Left ventricle myocardium superior (tissue), 1 donor: ENCODE measurements around the gene RASGRF2. TPM values are rescaled to one million over a fixed set of nuclear protein-coding genes. Genes with fewer than 3 reads are reported as not detected.
"Not testable (repeated sequence)": the region's sequence is repeated elsewhere in the genome, so short reads cannot be mapped to it uniquely, and the experiment has no call there.

Source experiments
- ATAC-seq: fragments of 200-7000 bp; cut with Tn5 transposase; one replicate; pipeline ENCODE4 v1.9.1; 2020; ENCODE audit warnings: mild to moderate bottlenecking, moderate library complexity
- DNase-seq: peaks from one replicate; pipeline ENCODE4 v3.0.0-alpha.2; 2020
- intact Hi-C: fragments of 100-400 bp; cut with micrococcal nuclease; formaldehyde crosslinking; loops from one replicate; pipeline ENCODE4 v1.11.0; 2022
- total RNA-seq: library from RNA; stranded (reverse); fragmentation: NEBNext Ultra II Directional; extraction: Animal tissue kit (Norgen Biotek cat#: 25700); gene quantifications from one replicate; pipeline ENCODE4 v1.2.1, GENCODE V29; 2021
- donor health status: DM: no; HTN: yes; CAD: no; lungs with severe emphysema.

Gene RASGRF2
- total RNA-seq, 1 donor from 2014 or later: 6.5 TPM

DNA sequence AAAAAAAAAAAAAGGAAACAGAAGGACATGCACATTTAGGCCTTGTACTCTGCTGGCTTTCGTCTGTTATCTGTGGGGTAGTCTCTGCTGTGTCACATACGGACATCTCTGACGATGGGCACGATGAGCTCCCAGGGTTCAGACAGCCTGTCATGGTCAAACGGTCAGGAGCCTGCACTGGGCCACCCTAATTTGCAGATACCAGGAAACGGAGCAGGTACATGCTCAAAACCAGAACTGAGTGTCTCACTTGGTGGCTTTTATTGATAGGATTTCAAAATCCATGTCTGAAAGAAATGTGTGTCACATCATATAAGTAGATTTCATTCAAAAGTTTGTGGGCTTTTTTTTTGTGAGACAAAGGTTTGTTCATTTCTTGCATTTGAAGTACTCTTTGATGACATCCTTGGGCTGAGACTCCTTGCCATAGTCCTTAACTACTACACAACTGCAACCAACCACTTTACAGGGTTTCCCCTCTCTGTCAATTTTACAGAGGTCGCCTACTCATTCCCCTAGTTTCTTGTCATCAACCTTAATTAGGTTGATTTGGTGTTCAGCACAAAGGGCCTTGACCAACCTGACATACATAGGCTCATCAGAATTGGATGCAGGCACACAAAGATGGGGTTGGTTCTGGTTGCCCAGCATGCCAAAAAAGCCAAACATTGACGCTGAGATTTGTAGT is 281.9 kb downstream of the RASGRF2 start:
- DNase-seq: no peak
- no peak for ATAC-seq
- intact Hi-C loops: no loop called here

DNA sequence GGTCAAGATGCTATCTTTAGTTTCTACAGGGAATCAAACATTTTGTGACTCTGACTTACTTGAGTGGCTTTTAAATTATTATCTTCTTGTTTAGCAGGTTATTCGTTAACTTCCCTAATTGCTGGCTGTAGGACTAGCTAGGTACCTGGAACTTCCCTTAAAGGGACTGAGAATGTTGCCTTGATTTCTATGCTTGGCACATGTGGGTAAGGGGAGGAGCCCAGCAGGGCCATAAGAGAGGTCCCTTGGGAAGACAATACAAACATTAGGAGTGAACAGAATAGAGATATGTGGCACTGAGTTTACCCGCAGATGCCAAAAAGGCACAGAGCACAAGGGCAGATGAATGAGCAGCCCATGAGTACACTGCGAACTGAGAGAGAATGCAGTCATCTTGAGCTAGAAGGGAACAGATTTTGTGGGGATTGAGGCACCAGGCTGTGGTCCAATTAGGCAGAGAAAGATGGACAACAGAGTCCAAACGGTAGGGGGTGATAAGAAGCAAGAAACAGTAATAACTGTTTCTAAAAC is 282.8 kb downstream of the RASGRF2 start:
- ATAC-seq (peak; percentile 27), DNase-seq (no peak)
- intact Hi-C loops: no loop called here

DNA sequence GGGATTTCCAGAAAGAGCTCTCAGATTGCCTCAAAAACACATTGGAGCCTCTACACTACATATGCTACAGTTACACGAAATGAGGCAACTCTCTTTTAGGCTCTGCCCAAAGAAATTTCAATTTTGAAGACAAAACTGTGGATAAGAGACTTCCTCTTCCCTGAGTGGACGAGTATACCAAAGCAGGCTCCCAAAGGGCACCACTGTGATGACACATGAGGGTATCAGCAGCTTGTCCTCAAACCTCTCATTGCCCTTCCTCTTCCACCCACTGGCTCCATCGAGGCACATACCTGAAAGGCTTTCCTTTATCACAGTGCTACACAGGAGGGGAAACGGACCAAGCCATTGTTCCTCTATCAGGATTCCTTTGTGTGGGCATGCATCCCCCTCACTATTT is 284.3 kb downstream of the RASGRF2 start:
- DNase-seq (no peak), ATAC-seq (no peak)
- intact Hi-C loops: no loop called here

DNA sequence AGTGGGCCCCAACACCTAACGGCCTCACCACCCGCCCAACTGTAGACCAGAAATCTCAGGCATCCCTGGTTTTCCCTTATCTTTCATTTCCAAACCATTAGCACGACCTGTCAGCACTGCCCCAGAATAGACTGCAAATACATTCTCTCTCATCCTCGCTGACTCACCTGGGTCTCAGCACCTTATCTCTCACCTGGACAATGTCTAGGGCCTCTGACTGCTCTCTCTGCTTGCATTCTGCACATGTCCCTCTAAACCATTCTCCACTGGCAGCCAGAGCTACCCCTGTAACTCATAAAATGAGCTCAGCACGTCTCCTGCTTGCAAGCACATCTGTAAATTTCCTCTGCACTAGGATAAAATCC is 285.7 kb downstream of the RASGRF2 start:
- DNase-seq (no peak), ATAC-seq (no peak)
- intact Hi-C loops: no loop called here

DNA sequence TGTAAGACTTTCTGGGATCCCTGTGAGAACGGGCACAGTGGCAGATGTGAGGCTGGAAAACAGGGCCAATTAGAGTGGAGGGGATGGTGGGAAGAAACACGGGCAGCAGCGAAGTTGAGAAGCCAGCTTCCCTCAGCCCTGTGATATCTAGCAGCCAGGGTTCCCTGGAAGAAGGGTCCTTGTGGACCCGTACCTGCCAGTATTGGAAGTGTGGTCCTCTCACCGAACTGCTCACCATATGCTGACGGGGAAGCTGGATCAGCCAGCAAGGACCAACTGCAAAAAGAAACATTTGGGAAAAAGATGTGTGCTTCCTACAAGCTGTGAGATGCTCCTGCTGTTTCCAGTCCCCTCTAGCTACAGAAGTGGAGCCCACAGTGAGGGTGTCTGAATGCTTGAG is 286.5 kb downstream of the RASGRF2 start:
- ATAC-seq (no peak), DNase-seq (no peak)
- intact Hi-C loops: no loop called here

DNA sequence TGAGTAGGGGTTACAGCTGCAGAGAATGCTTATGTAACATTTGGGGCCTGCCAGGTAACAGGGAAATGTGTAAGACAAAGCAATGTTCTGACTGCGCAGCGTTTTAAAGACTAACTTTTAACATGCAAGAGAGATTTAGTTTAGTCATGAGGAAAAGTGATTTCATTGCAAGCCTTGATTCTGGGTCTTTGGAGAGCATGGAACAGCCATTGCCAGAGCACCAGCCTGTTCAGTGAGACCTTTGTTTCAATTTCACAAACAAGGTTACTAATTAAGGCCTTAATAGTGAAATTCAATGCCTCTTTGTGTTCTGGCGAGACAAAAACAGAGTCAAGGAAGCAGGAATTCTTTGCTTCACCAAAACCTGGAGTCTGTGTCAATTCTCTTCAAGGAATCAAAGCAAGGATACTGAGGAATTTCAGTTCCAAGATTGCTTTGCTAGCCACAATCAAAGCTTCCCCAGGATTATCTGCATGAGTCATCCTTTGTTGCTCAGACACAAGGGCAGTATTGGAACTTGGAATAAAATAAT is 287.3 kb downstream of the RASGRF2 start:
- intact Hi-C loops: no loop called here
- ATAC-seq (no peak), DNase-seq (no peak)

DNA sequence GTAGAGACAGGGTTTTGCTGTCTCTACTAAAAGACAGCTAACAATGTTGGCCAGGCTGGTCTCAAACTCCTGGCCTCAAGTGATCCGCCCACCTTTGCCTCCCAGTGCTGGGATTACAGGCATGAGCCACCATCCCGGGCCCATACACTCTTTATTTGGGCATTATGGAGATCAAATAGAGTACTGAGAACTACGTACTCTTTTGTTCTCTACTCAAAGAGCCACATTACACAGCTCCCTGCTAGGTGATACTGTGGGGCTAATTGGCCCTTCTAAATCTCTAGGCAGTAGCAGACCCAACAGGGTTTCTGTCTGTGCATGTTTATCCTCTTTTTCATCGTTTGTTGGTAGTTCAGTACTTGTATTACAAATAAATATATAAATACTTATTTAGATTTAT is 289.1 kb downstream of the RASGRF2 start:
- intact Hi-C loops: no loop called here
- ATAC-seq (no peak), DNase-seq (no peak)

DNA sequence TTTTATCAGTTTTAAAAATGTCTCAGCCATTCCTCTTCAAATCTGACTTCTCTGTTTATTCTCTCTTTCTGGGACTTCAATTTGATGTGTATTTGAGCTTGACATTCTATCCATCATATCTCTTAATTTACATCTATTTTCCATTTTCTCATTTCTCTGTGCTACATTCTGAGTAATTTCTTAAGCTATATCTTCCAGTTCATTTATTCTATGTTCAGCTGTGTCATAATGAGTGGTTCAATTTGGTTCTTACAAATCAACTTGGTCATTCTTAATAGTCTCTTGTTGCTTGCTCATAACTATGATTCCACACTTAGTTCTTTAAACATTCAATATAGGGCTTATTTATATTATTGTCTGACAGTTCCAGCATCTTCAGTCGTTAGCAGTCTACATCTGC is 289.8 kb downstream of the RASGRF2 start:
- ATAC-seq (no peak), DNase-seq (no peak)
- intact Hi-C loops: no loop called here

DNA sequence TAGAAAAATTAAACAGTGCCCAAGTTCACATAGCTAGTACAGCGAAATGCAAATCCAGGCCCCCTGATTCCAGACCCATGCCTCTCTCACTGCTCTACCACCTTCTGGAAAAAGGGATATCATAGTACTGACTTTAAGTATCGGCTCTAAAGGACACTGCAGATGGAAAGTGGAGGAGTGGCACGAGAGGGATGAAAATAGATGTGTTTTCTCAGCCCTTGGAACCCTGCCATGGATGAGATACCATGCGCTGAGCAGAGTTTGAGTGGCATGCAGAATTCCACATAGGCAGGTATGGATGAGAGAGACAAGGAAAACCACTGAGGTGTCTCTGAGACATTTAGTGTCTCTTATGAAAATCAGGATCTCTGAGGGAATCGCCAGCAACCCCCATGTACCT is 291.8 kb downstream of the RASGRF2 start:
- ATAC-seq (peak; percentile 75), DNase-seq (no peak)
- intact Hi-C loops: no loop called here

DNA sequence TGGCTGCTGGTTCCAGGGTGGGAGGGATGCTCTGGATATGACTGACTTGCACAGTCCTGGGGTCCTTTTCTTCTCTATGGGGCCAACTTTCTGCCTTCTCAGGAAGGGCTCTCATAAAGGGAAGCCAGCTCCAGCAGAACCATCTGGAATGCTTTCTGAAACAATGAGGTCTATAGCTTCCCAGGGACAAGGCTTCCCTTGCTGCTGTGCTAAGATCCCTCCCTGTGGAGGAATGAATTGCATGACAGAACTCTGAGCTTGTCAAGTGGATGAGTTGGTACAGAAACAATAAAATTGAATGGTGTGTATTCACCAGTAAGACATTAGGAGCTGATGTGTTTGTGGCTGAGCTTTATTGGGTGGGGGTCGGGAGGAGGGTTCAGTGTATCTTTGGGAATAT is 292.7 kb downstream of the RASGRF2 start:
- ATAC-seq: no peak
- DNase-seq: no peak
- intact Hi-C loops: no loop called here

DNA sequence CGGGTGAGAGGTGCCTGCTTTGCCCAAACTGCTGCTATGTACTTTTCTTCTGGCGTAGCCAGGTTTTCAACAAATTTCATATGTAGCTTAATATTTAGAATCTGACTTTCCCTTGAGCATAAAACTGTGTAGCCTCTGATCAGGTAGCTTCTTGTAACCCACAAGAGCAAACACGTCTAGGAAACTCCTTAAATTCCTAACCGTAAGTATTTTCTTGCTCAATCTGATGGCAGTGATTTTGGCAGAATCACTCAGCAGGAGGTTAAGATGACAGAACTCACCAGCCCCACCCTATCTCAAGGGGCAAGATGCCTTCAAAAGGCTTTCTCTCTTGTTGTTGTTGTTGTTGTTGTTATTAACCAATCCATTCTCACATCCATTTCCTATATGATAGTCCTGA is 293.7 kb downstream of the RASGRF2 start:
- DNase-seq (no peak), ATAC-seq (no peak)
- intact Hi-C loops: no loop called here

DNA sequence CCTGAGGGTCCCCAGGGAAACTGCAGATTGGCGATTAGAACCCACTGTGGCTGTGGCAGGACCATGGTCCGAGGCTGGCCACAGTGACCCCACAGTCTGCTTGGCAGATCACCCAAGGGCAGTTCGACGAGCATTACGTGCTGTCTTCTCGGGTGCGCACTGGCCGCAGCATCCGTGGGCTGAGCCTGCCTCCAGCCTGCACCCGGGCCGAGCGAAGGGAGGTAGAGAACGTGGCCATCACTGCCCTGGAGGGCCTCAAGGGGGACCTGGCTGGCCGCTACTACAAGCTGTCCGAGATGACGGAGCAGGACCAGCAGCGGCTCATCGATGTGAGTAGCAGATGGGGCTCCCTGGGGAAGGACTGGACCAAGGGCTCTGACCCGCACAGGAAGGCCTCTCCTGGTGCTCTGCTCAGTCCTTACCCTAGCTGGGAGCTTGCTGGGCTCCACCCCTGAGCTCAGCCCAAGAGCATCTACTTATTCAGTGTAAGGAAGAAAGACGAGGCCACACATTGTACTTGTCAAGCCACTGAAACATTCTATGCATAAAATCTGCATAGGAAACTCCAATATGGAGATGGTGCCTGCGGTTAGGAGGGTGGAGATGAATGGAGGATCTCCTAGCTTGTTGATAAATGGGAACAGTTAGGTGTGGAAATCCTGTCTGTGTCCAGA is 294.9 kb downstream of the RASGRF2 start:
- ATAC-seq: no peak
- intact Hi-C loops: no loop called here

DNA sequence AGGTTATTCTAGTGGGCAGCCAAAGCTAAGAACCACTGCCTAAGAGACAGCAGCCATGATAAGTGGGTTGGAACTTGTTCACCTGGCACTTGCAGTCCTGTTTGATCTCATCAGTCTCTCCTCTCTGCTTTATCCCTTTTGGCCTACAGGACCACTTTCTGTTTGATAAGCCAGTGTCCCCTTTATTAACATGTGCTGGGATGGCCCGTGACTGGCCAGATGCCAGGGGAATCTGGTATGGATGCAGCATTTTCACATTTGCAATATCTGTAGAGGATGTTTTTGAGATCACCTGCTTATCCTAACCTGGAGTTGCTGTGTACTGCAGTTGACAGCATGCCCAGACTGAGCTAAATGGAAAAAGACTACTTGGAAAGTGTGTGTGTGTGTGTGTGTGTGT is 296.6 kb downstream of the RASGRF2 start:
- DNase-seq (no peak), ATAC-seq (no peak)
- intact Hi-C loops: no loop called here

More for the DNA sequence above, 294.9 kb downstream of the RASGRF2 start:
- no peak for DNase-seq

DNA sequence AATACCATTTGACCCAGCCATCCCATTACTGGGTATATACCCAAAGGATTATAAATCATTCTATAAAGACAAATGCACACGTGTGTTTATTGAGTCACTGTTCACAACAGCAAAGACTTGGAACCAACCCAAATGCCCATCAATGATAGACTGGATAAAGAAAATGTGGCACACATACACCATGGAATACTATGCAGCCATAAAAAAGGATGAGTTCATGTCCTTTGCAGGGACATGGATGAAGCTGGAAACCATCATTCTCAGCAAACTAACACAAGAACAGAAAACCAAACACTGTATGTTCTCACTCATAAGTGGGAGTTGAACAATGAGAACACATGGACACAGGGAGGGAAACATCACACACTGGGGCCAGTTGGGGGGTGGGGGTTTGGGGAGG is 302.6 kb downstream of the RASGRF2 start:
- DNase-seq, intact Hi-C loops, ATAC-seq: not testable (repeated sequence)

DNA sequence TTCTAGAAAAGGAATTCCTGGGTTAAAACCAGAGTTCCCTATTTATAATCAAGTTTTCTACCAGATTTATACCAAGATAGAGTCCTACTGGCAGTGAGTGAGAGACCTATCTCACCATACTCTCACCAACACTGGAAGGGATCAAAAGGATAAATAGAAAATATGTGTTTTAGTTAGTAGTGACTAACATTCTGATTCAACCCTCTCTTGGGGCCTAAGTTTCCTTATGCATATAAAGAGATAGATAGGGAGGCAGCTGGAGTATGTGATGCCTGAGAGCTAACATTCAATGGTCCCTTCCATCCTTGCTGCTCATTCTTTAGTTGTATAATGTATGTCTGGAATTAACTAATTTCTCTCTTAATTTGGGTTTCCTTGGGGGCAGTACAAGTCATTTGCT is 304.9 kb downstream of the RASGRF2 start:
- intact Hi-C loops: no loop called here
- DNase-seq (no peak), ATAC-seq (no peak)

DNA sequence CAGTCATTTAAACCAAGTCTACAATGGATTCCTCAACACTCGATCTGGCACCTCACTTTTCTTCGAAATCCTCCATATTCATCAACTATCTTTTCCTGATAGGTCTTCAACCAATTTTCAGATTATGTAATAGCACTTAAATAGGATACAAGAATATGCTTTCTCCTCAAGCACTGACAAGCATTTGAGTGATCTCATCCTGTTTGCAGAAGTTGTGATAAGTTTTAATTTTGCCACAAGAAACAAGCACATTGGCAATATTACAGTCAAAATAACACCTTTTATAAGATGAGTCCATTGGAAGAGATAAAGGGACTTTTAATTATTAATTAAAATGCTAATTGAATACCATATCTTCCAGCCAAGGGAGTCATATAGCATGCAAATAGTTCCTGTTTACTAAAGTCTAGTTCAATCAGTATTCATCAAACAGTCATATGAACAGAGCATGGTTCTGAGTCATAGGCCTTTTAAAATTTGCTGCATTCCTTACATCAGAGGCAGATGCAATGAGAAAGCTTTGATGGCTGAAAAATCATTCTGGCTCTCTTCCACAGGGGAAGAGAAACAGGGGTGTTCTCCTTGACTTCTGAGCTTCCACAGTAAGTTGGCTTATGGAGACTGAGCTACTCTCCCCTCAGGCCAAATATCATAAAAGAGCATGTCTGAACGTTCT is 308.5 kb downstream of the RASGRF2 start:
- DNase-seq (no peak), ATAC-seq (no peak)
- intact Hi-C loops: no loop called here

DNA sequence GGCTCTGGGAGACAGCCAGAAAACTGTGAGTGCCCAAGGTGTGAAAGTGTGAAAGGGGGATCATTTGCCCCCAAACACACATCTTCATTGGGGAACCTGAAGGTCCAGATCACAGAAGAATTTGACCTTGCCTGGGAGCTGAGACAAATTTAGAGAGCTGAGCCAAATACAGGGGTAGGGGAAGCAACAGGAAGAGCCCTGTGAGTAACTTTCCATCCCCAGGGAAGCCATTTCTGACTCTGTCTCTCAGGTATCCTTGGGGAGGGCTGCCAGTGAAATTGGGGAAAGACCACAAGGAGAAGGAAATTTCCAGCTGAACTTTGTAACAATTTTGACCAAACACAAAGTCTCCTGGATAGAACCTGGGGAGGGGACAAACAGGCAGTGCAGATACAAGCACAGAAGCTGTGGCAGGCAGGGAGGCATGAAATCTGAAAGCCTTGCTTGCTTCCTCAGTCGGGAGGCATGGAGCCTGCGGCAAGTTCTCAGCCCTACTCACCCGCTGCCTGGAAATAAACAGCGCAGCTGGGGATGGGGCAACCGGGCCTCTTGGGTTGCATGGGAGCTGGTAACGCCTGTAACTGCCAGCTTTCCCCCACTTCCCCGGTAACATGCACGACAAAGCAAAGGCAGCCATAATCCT is 309.7 kb downstream of the RASGRF2 start:
- intact Hi-C loops: no loop called here
- ATAC-seq (peak; percentile 29), DNase-seq (no peak)

DNA sequence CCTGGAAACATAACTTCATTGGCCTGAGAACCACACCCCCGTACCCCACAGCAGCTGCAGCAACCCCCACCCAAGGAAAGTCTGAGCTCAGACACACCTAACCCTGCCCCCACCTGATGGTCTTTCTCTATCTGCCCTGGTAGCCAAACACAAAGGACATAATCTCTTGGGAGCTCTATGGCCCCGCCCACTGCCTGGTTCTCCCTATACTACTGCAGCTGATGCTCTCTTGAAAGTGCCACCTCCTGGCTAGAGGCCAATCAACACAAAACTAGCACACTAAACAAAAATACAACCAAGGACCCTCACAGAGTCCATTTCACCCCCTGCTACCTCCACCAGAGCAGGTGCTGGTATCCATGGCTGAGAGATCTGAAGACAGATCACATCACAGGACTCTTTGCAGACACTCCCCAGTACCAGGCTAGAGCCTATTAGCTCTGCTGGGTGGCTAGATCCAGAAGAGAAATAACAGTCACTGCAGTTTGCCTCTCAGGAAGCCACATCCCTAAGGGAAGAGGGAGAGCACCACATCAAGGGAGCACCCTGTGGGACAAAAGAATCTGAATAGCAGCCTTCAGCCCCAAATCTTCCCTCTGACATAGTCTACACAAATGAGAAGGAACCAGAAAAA is 310.3 kb downstream of the RASGRF2 start:
- DNase-seq, intact Hi-C loops: not testable (repeated sequence)
- peak; percentile 31 for ATAC-seq
